Measurements from ENCODE around the gene SERINC5.
"Not testable (repeated sequence)": the region's sequence is repeated elsewhere in the genome, so short reads cannot be mapped to it uniquely, and the experiment has no call there.

The SERINC5 gene

GRCh38 chr5:80141147-80141671 lies 114.6 kb downstream of the SERINC5 start:
- no peak overlapping the region for H3K4me3 ChIP-seq (ENCODE audit: low read depth, low read length)
- peak; percentile 62 for DNase-seq (ENCODE audit: low read depth)
- TF ChIP-seq CTCF (conservative IDR thresholded peaks at IDR 0.05; ENCODE audit: low read depth, low read length) = no peak

- no peak for DNase-seq (ENCODE audit: low read depth)
- H3K4me3 ChIP-seq (ENCODE audit: low read depth, low read length) = no peak overlapping the region
- no peak for TF ChIP-seq CTCF (conservative IDR thresholded peaks at IDR 0.05; ENCODE audit: low read depth, low read length)
Observed at GRCh38 chr5:80140496-80140895, 115.4 kb downstream of the SERINC5 start.

DNA sequence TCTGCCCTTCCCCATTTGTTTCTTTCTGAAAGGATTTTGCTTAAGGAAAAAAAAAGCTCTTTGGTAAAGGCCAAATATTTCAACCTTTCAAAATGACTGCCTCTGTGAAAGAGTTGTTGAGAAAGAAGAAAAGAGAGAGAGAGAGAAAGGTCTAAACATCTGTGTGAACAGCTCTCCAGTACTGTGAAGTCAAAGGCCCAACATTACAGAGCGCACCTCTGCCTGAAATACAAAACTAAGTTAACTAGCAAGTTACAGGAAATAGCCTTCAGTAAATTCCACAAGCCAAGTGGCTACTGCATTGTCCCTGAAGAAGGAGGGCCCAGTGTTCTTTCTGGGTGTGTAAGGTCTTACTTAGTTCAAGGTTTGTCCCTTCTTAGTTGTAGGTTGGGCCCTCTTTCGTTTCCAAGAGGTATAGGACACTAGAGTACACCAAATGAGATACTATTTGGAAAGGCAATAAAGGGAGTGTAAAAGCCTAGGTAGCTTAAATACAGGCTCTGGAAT lies 116.3 kb downstream of the SERINC5 start:
- no peak for DNase-seq (ENCODE audit: low read depth)
- H3K4me3 ChIP-seq (ENCODE audit: low read depth, low read length) = no peak overlapping the region
- TF ChIP-seq CTCF (conservative IDR thresholded peaks at IDR 0.05; ENCODE audit: low read depth, low read length) = no peak

GRCh38 chr5:80138486-80138885 lies 117.4 kb downstream of the SERINC5 start:
- no peak for DNase-seq (ENCODE audit: low read depth)
- H3K4me3 ChIP-seq (ENCODE audit: low read depth, low read length) = no peak overlapping the region
- TF ChIP-seq CTCF (conservative IDR thresholded peaks at IDR 0.05; ENCODE audit: low read depth, low read length) = no peak

GRCh38 chr5:80136798-80137197 lies 119.0 kb downstream of the SERINC5 start:
- DNase-seq (ENCODE audit: low read depth); H3K4me3 ChIP-seq (ENCODE audit: low read depth, low read length): not testable (repeated sequence)

DNA sequence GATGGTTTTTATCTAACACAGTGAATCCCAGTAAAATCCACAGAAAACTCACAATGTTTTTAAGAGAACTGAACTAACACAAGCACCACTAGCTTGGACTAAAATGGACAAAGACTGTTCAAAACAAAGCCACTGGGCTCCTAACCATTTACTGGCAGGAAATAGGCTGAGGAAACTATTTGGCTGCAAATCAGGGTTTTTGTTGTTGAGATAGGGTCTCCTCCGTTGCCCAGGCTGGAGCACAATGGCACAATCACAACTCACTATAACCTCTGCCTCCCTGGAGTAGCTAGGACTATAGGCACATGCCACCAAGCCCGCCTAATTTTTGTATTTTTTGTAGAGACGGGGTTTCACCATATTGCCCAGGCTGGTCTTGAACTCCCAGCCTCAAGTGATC lies 121.0 kb downstream of the SERINC5 start:
- DNase-seq (ENCODE audit: low read depth) = no peak
- no peak overlapping the region for H3K4me3 ChIP-seq (ENCODE audit: low read depth, low read length)
- TF ChIP-seq CTCF (conservative IDR thresholded peaks at IDR 0.05; ENCODE audit: low read depth, low read length) = no peak

- no peak overlapping the region for H3K4me3 ChIP-seq (ENCODE audit: low read depth, low read length)
- TF ChIP-seq CTCF (conservative IDR thresholded peaks at IDR 0.05; ENCODE audit: low read depth, low read length) = no peak
- DNase-seq (ENCODE audit: low read depth) = no peak
Observed at GRCh38 chr5:80129146-80129545, 126.7 kb downstream of the SERINC5 start.
